Hepatocyte (in vitro differentiated cells): ENCODE data around the gene PKP4. TPM values are rescaled to one million over a fixed set of nuclear protein-coding genes. Genes with fewer than 3 reads are reported as not detected.

ENCODE experiments used
- DNase-seq: peaks from one replicate; pipeline ENCODE4 v3.0.0-alpha.2; 2016; ENCODE audit warnings: low spot score
- H2AFZ ChIP-seq: fragments of 200-600 bp; sonication (generic); 2 replicates; pipeline ENCODE4 v1.6.0; 2016; ENCODE audit warnings: antibody characterized with exemption, mild to moderate bottlenecking
- H3K27ac ChIP-seq: fragments of 200-600 bp; sonication (generic); 2 replicates; pipeline ENCODE4 v1.5.1; 2016; ENCODE audit warnings: mild to moderate bottlenecking
- H3K27me3 ChIP-seq: fragments of 200-600 bp; sonication (generic); 2 replicates; pipeline ENCODE4 v1.6.1; 2016
- H3K36me3 ChIP-seq: fragments of 200-600 bp; sonication (generic); replicated peaks from 2 replicates; pipeline ENCODE4 v1.5.1; 2016; ENCODE audit warnings: low read depth; ENCODE audit not compliant: insufficient read depth
- H3K4me1 ChIP-seq: fragments of 200-600 bp; sonication (generic); 2 replicates; pipeline ENCODE4 v1.5.1; 2016; ENCODE audit warnings: mild to moderate bottlenecking, moderate library complexity; ENCODE audit not compliant: insufficient read depth
- H3K4me2 ChIP-seq: fragments of 200-600 bp; sonication (generic); 2 replicates; pipeline ENCODE4 v1.6.0; 2016
- H3K4me3 ChIP-seq: fragments of 200-600 bp; sonication (generic); 2 replicates; pipeline ENCODE4 v1.5.1; 2016; ENCODE audit warnings: mild to moderate bottlenecking
- H3K79me2 ChIP-seq: fragments of 200-600 bp; sonication (generic); 2 replicates; pipeline ENCODE4 v1.6.0; 2017; ENCODE audit warnings: mild to moderate bottlenecking
- H3K9me2 ChIP-seq: fragments of 200-600 bp; sonication (generic); replicated peaks from 2 replicates; pipeline ENCODE4 v1.6.0; 2017; ENCODE audit warnings: mild to moderate bottlenecking; ENCODE audit not compliant: insufficient read depth
- H3K9me3 ChIP-seq: fragments of 200-600 bp; sonication (generic); 2 replicates; pipeline ENCODE4 v1.5.1; 2016; ENCODE audit warnings: low read depth, mild to moderate bottlenecking
- H4K20me1 ChIP-seq: fragments of 200-600 bp; sonication (generic); 2 replicates; pipeline ENCODE4 v1.6.0; 2016; ENCODE audit warnings: mild to moderate bottlenecking; ENCODE audit not compliant: insufficient read depth, poor library complexity, severe bottlenecking
- EZH2 ChIP-seq: fragments of 200-600 bp; sonication (generic); IDR thresholded peaks from 2 replicates; pipeline ENCODE4 v1.6.1; 2016; ENCODE audit warnings: antibody characterized with exemption, mild to moderate bottlenecking, borderline replicate concordance
- EZH2phosphoT487 ChIP-seq: fragments of 200-600 bp; sonication (generic); IDR thresholded peaks from one replicate; pipeline ENCODE4 v1.6.1; 2018; ENCODE audit warnings: antibody characterized with exemption, mild to moderate bottlenecking, low read depth, moderate library complexity; ENCODE audit not compliant: unreplicated experiment, severe bottlenecking
- WGBS: methylation state at CpG from one replicate; pipeline ENCODE4 v1.1.6; 2016; ENCODE audit warnings: low lambda C conversion rate; ENCODE audit errors: missing lambda C conversion rate; 5-methylcytosine and 5-hydroxymethylcytosine counted together
- polyA plus RNA-seq: library from polyadenylated mRNA; unstranded; fragments of >200 nt; fragmentation: Nextera tagmentation; extraction: Ambion mirVana; gene quantifications from 2 replicates; pipeline ENCODE4 v1.2.1, GENCODE V29; 2016
- total RNA-seq: library from RNA; depleted of rRNA; stranded (reverse); fragments of >200 nt; gene quantifications from 2 replicates; pipeline ENCODE4 v1.2.3, GENCODE V29; 2014
- TF ChIP-seq, protein P1 (sequence below): fragments of 200-600 bp; sonication (generic); IDR thresholded peaks from 2 replicates; pipeline ENCODE4 v1.5.1; 2016; ENCODE audit warnings: antibody characterized with exemption, mild to moderate bottlenecking; ENCODE audit not compliant: poor library complexity

PKP4 gene
- total and polyA plus RNA-seq, 2 experiments from 2014 or later = 10.6 to 32.2 TPM

DNA sequence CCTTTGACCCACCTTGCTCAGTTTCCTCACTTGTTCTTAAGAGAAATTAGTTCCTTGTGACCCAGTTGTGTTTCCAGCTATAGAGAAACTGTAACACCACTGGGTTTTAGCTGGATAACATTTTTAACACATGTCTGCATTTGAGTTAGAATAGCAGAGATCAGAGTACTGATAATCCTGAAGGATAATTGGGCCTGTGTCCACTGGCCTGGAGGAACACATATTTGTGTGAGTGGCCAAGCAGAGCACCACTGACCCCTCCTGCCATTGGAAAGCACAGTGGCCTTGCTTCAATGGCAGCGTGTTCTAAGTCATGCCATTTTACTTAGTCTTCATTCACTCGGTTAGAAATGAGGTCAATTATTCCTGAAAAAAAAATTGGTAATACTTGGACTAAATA lies 42.6 kb downstream of the PKP4 start:
- Histone ChIP-seq H3K4me2 (no peak overlapping the region), H3K4me3 (no peak overlapping the region), H3K4me1 (peaks cover 14% of the 10 kb centered on the region), H3K79me2 (peaks cover 62% of the 10 kb centered on the region), H2AFZ (no peak overlapping the region), H3K9me3 (no peaks in the 10 kb centered on the region), H3K36me3 (no peaks in the 10 kb centered on the region), H4K20me1 (no peaks in the 10 kb centered on the region), H3K27me3 (no peaks in the 10 kb centered on the region), H3K9me2 (no peaks in the 10 kb centered on the region), H3K27ac (no peak overlapping the region)
- DNase-seq = no peak
- WGBS = 91% methylated on average over 2 of the region's 2 CpGs
- TF ChIP-seq EZH2phosphoT487 (no peak), EZH2 (no peak)
- TF ChIP-seq, protein P1, sequence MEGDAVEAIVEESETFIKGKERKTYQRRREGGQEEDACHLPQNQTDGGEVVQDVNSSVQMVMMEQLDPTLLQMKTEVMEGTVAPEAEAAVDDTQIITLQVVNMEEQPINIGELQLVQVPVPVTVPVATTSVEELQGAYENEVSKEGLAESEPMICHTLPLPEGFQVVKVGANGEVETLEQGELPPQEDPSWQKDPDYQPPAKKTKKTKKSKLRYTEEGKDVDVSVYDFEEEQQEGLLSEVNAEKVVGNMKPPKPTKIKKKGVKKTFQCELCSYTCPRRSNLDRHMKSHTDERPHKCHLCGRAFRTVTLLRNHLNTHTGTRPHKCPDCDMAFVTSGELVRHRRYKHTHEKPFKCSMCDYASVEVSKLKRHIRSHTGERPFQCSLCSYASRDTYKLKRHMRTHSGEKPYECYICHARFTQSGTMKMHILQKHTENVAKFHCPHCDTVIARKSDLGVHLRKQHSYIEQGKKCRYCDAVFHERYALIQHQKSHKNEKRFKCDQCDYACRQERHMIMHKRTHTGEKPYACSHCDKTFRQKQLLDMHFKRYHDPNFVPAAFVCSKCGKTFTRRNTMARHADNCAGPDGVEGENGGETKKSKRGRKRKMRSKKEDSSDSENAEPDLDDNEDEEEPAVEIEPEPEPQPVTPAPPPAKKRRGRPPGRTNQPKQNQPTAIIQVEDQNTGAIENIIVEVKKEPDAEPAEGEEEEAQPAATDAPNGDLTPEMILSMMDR = no peak

DNA sequence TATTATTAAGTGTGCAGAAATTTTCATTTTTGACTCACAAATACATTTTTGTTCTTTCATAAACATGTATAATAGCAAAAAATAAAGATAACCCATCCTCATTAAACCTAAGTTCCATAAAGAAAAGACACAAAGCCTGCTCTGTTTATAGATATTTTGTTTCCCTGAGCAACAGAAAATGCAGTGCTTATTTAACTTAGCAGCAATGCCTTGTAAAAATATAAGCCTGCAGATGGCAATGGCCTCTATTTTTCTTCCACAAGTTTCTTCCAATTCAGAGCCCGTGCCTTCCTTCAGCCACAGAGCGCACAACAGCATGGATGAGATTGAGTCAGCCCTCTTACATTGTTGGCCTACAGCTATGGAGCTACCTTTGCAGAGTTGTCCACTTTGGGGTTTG lies 43.6 kb downstream of the PKP4 start:
- H2AFZ ChIP-seq = no peak overlapping the region
- no peaks in the 10 kb centered on the region for H3K27me3 ChIP-seq
- no peak overlapping the region for H3K27ac ChIP-seq
- H3K36me3 ChIP-seq = no peaks in the 10 kb centered on the region
- peaks cover 23% of the 10 kb centered on the region for H3K4me1 ChIP-seq
- H3K79me2 ChIP-seq = peaks cover 59% of the 10 kb centered on the region
- no peaks in the 10 kb centered on the region for H3K9me2 ChIP-seq
- no peak for TF ChIP-seq EZH2
- WGBS = 90% methylated on average over 2 of the region's 2 CpGs
- no peak overlapping the region for H3K4me2 ChIP-seq
- H3K9me3 ChIP-seq = no peaks in the 10 kb centered on the region
- H3K4me3 ChIP-seq = no peak overlapping the region
- DNase-seq = no peak
- H4K20me1 ChIP-seq = no peaks in the 10 kb centered on the region

DNA sequence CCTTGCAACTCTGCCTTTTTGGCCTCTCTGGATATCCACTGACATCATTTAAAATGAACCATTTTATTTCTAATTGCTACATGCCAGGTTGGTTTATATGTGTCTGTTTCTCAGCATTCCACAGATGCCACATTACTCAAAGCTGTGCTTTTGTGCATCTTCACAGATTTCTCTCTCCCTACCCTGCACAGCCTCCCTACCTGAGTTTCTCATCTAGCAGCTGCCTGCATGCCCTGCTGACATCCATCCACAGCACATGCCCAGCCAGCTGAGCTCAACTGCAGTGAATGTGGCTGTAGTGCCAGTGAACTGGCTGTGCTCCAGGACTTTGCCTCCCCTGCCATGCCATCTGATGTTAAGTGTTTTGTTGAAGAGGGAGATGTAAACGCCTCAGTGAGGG lies 44.5 kb downstream of the PKP4 start:
- Histone ChIP-seq H3K4me1 (peaks cover 27% of the 10 kb centered on the region), H3K79me2 (peaks cover 60% of the 10 kb centered on the region), H4K20me1 (no peaks in the 10 kb centered on the region), H3K4me3 (no peak overlapping the region), H2AFZ (no peak overlapping the region), H3K27me3 (no peaks in the 10 kb centered on the region), H3K36me3 (no peaks in the 10 kb centered on the region), H3K4me2 (no peak overlapping the region), H3K27ac (no peak overlapping the region), H3K9me2 (no peaks in the 10 kb centered on the region), H3K9me3 (no peaks in the 10 kb centered on the region)
- TF ChIP-seq EZH2phosphoT487 = no peak
- no peak for TF ChIP-seq EZH2
- TF ChIP-seq, protein P1 = no peak
- no peak for DNase-seq
- WGBS = 83% methylated on average over 1 of the region's 1 CpG

DNA sequence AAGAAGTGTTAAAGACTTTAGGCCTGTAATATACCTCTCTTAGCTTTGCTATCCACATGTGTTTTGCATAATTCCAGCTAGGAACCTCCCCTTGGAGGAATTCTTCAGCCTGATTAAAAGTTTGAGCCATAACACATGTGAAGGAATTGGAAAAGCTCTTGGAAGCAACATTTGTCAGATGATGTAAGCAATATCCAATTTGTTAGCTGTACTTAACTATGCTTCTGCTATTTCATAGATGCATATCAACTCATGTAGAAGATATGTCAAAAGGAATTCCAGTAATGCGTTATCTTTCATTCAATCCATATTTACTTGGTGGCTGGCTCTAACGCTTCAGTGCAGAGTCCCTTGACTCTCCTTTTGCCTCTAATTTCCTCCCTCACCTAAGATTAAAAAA lies 46.2 kb downstream of the PKP4 start:
- no peak overlapping the region for H3K4me3 ChIP-seq
- H3K9me3 ChIP-seq = no peaks in the 10 kb centered on the region
- no peak overlapping the region for H3K27ac ChIP-seq
- no peaks in the 10 kb centered on the region for H3K9me2 ChIP-seq
- no peak for DNase-seq
- H3K4me1 ChIP-seq = peaks cover 27% of the 10 kb centered on the region
- no peak for TF ChIP-seq EZH2phosphoT487
- no peak for TF ChIP-seq EZH2
- peaks cover 74% of the 10 kb centered on the region for H3K79me2 ChIP-seq
- H3K27me3 ChIP-seq = no peaks in the 10 kb centered on the region
- no peaks in the 10 kb centered on the region for H3K36me3 ChIP-seq
- no peak overlapping the region for H2AFZ ChIP-seq
- H4K20me1 ChIP-seq = no peaks in the 10 kb centered on the region
- no peak overlapping the region for H3K4me2 ChIP-seq
- 63% methylated on average over 2 of the region's 2 CpGs for WGBS
